HG02884 (cell line): ENCODE data around the gene TLCD1.

Source experiments
- ATAC-seq: cut with Tn5 transposase; IDR thresholded peaks from one replicate; pipeline ENCODE4 v1.9.1; 2021; ENCODE audit warnings: mild to moderate bottlenecking, moderate library complexity; ENCODE audit not compliant: unreplicated experiment

TLCD1 gene

DNA sequence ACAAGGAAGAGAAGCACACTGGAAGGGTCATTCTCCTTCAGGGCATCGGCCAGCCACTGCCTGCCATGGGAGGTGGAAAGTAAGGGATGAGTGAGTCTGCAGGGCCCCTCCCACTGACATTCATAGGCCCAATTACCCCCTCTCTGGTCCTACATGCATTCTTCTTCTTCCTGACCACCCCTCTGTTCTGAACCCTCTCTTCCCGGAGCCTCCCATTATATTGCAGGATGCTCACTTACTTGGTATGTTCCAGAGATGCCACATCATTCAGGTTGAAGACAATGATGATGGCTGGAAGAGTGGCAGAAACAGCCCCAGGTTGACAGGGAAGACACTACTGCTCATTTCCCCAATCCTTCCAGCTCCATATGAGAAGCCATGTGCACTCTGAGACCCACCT, 10.8 kb downstream of the TLCD1 start:
- ATAC-seq, result no peak

DNA sequence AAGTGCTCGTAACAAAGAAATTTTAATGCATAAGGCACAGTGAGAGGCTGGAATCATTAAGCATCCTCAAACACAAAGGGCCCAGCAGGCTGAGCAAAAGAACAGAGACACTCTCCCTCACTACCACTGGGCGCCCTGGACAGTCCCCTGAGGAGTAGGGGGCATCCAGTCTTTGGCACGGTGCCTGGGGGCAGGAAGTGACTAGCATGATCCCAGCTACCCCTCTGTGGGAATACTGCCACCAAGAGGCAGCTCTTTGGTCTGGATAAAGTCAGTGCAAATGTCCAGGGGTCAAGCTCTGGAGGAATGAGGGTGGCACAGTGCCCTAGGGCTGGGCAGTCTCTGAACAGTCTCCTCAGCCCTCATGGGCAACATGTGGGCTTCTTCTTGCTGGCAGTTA, 11.8 kb downstream of the TLCD1 start:
- ATAC-seq, result no peak

GRCh38 chr17:28712705-28713415, 13.2 kb downstream of the TLCD1 start:
- ATAC-seq, result no peak

DNA sequence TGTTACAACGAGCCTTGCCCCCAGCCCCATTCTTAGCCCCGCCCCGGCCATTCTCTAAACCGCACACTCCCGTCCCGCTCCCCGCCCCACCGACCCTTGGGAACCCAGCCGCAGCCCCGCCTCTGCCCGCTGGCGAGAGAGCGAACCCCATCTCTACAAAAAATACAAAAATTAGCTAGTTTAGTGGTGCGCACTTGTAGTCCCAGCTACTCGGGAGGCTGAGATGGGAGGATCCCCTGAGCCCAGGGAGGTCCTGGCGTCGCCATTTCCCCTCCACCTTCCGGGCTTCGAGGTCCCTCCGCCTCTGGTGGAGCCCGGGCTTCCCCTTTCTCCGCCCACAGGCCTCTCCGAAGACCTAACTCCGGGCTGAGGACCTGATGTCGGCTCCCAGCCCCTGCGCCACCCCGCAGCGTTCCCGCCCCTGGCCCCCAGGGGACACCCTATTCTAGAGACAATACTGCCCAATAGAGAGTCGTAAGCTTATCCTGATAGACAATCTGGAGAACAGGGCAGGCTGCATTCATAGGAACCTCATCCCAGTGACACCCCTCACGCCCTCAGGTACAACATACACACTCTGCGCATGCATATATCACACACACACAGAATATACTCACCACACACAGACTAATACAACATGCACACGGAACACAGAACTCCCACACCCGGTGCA, 13.9 kb downstream of the TLCD1 start:
- ATAC-seq, result no peak

- peak; percentile 28 for ATAC-seq
Observed at GRCh38 chr17:28711723-28712031, 14.4 kb downstream of the TLCD1 start, which contains the start of gene PROCA1. Gene PROCA1 (minus strand): TSS chr17:28711888. CDS start chr17:28711660, 228 bp downstream.

GRCh38 chr17:28710861-28711722, 14.9 kb downstream of the TLCD1 start:
- peak; percentile 82 for ATAC-seq

GRCh38 chr17:28707339-28707720, 18.7 kb downstream of the TLCD1 start:
- ATAC-seq, result no peak

- ATAC-seq, result no peak
Observed at GRCh38 chr17:28706471-28707338, 19.3 kb downstream of the TLCD1 start.

- no peak for ATAC-seq
Observed at GRCh38 chr17:28705728-28706334, 20.2 kb downstream of the TLCD1 start.

DNA sequence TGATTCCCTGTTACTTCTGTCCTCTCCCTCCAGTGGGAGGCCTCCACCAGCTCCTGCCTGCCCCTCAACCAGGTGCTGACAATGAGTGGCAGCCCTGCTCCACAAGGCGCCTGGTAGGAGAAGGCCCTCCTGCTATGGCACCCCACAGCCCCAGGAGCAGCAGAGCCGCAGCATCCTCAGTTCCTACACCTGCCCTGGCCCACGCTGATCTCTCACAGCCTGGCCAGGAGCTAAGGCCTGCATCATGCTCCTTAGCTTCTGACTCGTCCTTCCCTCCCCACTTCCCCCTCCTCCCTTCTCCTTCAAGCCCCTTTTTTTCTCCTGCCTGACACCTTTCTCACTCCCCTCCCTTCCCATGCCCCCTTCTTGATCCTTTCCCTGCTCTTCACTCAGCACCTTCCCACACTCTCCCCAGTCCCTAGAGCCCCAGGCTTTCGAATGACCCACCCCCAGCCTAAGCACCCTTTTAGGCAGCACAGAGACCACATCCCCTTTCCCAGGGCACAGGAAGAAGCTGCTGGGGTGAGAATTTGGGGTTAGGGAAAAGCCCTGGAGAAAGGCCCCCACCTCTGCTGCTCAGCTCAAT, 20.9 kb downstream of the TLCD1 start:
- ATAC-seq, result no peak

- ATAC-seq, result no peak
Observed at GRCh38 chr17:28704219-28704858, 21.7 kb downstream of the TLCD1 start.

- no peak for ATAC-seq
Observed at GRCh38 chr17:28703552-28704218, 22.3 kb downstream of the TLCD1 start.

DNA sequence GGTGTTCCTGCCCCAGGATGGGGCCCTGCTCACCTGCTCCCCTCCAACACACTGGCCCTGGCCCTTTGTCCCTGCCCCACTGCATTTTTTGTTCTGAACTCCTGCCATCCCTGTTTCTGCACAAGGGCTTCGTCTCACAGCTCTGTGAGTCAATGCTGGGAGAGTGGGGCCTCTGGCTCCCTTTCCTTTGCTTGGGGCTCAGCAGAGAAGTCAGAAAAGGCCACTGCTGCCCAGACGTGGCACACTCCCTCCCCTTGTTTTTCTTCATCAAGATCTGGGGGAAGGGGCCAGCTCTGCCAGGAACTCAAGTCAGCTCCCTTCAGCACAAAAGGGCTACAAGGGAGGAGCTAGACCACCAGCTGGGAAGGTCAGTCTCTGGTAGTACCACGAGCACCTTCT, 23.3 kb downstream of the TLCD1 start:
- no peak for ATAC-seq

DNA sequence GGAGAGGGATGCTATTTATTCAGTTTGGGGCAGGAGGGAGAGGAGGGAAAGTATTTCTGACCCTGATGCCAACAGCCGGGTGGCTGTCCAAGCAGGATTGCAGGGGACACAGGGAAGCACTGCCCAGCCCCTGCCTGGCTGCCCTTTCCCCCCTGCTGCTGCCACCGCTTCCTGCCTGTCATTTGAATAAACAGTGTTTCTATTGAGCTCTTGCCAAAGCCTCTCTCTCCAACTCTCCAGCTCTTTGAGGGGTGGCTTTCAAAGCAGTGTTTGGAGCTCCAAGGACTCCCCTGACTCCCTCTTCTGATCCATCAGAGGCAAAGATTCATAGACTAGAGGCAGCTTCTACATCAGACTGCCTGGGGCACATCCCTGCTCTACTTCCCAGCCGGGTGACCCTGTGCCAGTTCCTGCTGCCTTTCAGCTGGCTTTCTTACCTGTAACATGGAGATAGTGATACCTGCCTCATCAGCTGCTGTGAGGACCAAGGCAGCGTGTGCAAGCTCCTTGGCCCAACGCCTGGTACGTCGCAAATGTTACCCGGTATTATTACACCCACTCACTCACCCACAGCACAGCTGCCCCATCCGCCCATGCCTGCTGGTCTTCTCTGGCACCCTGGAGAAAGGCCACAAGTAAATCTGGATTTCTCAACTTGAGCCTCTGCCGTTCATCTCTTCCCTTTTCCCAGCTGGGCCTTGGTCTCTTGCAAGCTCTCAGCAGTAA, 23.8 kb downstream of the TLCD1 start:
- no peak for ATAC-seq

GRCh38 chr17:28700830-28701492, 25.1 kb downstream of the TLCD1 start:
- no peak for ATAC-seq

GRCh38 chr17:28700278-28700677, 25.8 kb downstream of the TLCD1 start:
- no peak for ATAC-seq

GRCh38 chr17:28698253-28698941, 27.6 kb downstream of the TLCD1 start:
- no peak for ATAC-seq
